Activated CD4-positive, alpha-beta T cell treated with anti-CD3 and anti-CD28 coated beads, Interleukin-2, amount 10 ng/mL, durations not matched to agents 7 days and 5 days (primary cell): ENCODE data around the gene ABCG1. TPM values are rescaled to one million over a fixed set of nuclear protein-coding genes. Genes with fewer than 3 reads are reported as not detected.

Experiments used
- CTCF ChIA-PET: fragments of 350-600 bp; sonication (Branson Sonifier 250); formaldehyde crosslinking; loops from one replicate; lab custom pipeline; 2021; ENCODE audit warnings: antibody characterized with exemption; lab: Charles Lee
- POLR2A ChIA-PET: fragments of 350-600 bp; sonication (Branson Sonifier 250); formaldehyde crosslinking; loops from one replicate; lab custom pipeline; 2021; ENCODE audit warnings: antibody characterized with exemption; lab: Charles Lee
- DNase-seq: peaks from one replicate; pipeline ENCODE4 v3.0.0-alpha.2; 2020
- H3K27ac Mint-ChIP-seq: one replicate; pipeline ENCODE4 v1.8.0; 2021; ENCODE audit warnings: mild to moderate bottlenecking, moderate library complexity, mixed read lengths
- H3K27me3 Mint-ChIP-seq: one replicate; pipeline ENCODE4 v1.8.0; 2021; ENCODE audit warnings: mixed read lengths
- H3K36me3 Mint-ChIP-seq: one replicate; pipeline ENCODE4 v1.8.0; 2021; ENCODE audit warnings: low read depth, mixed read lengths
- H3K4me1 Mint-ChIP-seq: one replicate; pipeline ENCODE4 v1.8.0; 2021; ENCODE audit warnings: mixed read lengths
- H3K4me3 Mint-ChIP-seq: one replicate; pipeline ENCODE4 v1.8.0; 2021; ENCODE audit warnings: mild to moderate bottlenecking, moderate library complexity, mixed read lengths
- H3K9me3 Mint-ChIP-seq: one replicate; pipeline ENCODE4 v1.8.0; 2021; ENCODE audit warnings: mixed read lengths
- total RNA-seq, 2 experiments: library from RNA; stranded (reverse); gene quantifications; one replicate each; pipeline ENCODE4 v1.2.3, GENCODE V29; 2021

Gene ABCG1
- total RNA-seq, 2 experiments from 2014 or later: 10.2 to 12.3 TPM

DNA sequence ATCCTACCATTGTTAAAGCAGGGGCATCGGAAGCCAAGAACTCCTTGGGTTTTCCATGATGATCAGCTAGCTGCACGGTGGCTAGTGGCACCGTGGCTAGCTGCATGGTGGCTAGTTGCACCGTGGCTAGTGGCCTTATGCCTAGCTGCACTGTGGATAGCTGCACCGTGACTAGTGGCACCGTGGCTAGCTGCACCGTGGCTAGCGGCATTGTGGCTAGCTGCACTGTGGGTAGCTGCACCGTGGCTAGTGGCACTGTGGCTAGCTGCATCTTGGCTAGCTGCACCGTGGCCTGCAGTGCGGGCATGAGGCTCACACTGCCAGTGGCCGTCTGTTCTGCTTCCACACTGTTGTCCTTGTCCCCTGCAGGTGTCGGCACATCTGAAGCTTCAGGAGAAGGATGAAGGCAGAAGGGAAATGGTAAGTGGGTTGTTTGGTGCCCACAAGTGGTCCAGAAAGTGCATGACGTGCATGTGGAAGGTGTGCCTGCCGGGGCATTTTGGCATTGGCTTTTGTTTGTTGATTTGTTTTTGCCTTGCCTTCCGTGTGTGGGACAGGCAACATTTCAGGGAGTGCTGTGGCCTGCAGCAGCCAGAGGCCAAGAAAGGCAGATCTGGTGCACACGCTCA lies 57.7 kb downstream of the ABCG1 start:
- Mint-ChIP-seq H3K4me1 (no peaks in the 10 kb centered on the region), H3K27me3 (no peaks in the 10 kb centered on the region)
- CTCF ChIA-PET: interaction anchor here (1.5 kb wide), 1 partner anchor 24 kb away, joined by 3 read pairs; no protein-coding TSS in a partner anchor

DNA sequence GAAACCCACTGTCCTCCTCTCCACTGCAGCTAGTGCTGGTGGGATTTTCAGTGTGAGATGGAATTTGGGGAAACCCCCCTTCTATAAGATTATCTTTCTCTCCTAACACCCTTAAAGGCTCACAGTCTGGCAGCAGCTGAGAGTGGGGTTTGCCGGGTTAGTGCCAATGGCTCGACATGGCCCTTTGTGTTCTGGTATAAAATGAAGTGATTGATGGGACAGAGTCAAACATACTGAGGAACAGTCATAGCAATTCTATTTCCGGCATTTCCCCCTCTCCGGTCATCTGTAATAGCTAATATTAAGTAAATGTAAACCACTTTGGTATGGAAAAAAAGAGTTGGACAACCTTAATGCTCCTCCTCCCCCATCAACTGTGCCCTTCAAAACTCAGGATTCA lies 58.7 kb downstream of the ABCG1 start:
- Mint-ChIP-seq H3K36me3 (no peaks in the 10 kb centered on the region), H3K27me3 (no peaks in the 10 kb centered on the region), H3K4me1 (no peaks in the 10 kb centered on the region), H3K27ac (no peak overlapping the region), H3K4me3 (no peak overlapping the region), H3K9me3 (no peaks in the 10 kb centered on the region)
- no peak for DNase-seq
- ChIA-PET CTCF (no interaction called here), POLR2A (no interaction called here)

More for the DNA sequence above, 57.7 kb downstream of the ABCG1 start:
- POLR2A ChIA-PET: no interaction called here
- H3K27ac Mint-ChIP-seq: no peak overlapping the region
- no peaks in the 10 kb centered on the region for H3K9me3 Mint-ChIP-seq
- no peak for DNase-seq
- no peak overlapping the region for H3K4me3 Mint-ChIP-seq
- H3K36me3 Mint-ChIP-seq: no peaks in the 10 kb centered on the region

DNA sequence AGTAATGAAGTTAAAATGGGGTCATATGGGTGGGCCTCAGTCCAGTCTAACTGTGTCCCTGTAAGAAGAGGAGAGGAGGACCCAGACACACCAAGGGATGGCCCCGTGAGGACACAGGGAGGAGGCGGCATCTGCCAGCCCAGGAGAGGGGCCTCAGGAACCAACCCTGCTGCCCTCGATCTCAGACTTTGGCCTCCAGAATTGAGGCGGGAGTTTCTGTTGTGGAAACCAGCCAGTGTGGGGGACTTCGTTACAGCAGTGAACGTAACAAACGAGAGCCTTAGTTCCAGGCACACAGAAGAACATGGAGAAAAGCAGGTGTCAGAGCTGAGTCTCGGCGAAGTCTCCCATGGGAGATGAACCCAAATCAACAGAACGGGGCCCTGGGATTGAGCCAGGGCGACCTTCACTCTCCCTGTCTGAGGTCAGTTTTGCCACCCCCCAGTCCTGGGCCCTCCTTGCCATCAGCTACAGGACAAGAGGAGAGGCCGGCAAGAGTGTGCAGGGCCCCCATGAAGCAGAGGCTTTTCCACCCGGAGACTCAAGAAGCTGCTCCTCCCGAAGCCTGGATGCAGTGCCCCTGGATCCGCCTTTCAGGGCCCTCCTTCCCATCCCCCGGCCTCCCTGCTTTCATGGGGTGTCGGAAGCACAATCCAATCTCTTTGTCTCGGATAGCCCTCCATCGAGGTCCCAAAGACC lies 59.7 kb downstream of the ABCG1 start:
- Mint-ChIP-seq H3K36me3 (no peaks in the 10 kb centered on the region), H3K4me1 (no peaks in the 10 kb centered on the region), H3K27ac (no peak overlapping the region), H3K27me3 (no peaks in the 10 kb centered on the region), H3K4me3 (no peak overlapping the region), H3K9me3 (no peaks in the 10 kb centered on the region)
- no peak for DNase-seq
- CTCF ChIA-PET: interaction anchor here (0.8 to 2.9 kb wide), 2 partner anchors 9 to 131 kb away, joined by 3 to 13 read pairs; no protein-coding TSS in a partner anchor
- POLR2A ChIA-PET: no interaction called here

DNA sequence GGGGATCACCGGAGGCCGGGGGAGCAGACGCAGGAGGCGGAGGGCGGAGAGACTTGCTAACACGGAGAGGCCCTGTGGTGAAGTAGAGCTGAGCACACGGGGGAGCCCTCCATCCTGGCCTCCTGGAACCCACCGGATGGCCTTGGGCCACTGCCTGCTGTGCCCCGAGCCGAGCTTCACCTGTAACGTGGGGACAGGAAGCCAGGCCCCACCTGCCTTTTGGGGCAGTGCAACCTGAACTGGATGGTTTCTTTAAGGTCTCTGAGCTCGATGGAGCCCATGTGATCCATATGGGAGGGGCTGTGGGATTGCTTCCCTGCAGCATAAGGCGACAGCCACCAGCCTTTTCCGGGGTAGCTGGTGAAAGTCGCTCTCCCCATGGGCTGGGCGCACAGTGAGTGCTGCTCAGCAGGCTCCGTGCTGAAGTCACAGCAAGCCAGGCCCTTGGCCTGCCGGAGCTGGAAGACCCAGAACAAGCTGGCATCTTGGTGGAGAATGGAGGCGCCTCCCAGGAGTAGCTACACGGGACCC lies 60.5 kb downstream of the ABCG1 start:
- CTCF ChIA-PET: interaction anchor here (0.7 to 2.9 kb wide), 6 partner anchors 10 to 247 kb away, joined by 3 to 13 read pairs (median 3); no protein-coding TSS in a partner anchor
- no peak overlapping the region for H3K27ac Mint-ChIP-seq
- POLR2A ChIA-PET: no interaction called here

DNA sequence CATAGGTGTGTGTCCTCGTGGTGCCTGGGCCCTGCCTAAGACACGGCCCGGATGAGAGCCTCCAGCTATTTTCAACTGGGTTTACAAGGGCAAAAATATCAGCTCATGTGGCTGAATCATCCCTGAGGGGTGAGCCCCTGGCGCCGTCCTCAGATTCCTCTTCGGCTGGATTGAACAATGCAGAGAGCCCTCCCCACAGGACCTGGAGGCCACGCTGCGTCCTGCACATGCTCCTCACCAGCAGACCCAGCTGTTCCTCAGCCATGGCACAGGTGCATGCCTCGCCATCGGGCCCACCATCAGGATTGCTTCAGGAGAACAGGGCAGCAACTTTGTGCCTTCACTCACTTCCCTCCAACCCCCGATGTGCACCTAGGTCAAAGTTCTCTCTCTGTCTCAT lies 60.9 kb downstream of the ABCG1 start:
- no peaks in the 10 kb centered on the region for H3K9me3 Mint-ChIP-seq
- H3K27me3 Mint-ChIP-seq: no peaks in the 10 kb centered on the region
- ChIA-PET CTCF (interaction anchor here (0.8 to 2.9 kb wide), 4 partner anchors 10 to 134 kb away, joined by 3 to 13 read pairs (median 5); no protein-coding TSS in a partner anchor), POLR2A (no interaction called here)
- H3K36me3 Mint-ChIP-seq: no peaks in the 10 kb centered on the region
- DNase-seq: no peak
- no peak overlapping the region for H3K27ac Mint-ChIP-seq
- no peak overlapping the region for H3K4me3 Mint-ChIP-seq
- no peaks in the 10 kb centered on the region for H3K4me1 Mint-ChIP-seq

More for the DNA sequence above, 60.5 kb downstream of the ABCG1 start:
- Mint-ChIP-seq H3K4me1 (no peaks in the 10 kb centered on the region), H3K36me3 (no peaks in the 10 kb centered on the region), H3K9me3 (no peaks in the 10 kb centered on the region), H3K27me3 (no peaks in the 10 kb centered on the region), H3K4me3 (no peak overlapping the region)
- DNase-seq: no peak

DNA sequence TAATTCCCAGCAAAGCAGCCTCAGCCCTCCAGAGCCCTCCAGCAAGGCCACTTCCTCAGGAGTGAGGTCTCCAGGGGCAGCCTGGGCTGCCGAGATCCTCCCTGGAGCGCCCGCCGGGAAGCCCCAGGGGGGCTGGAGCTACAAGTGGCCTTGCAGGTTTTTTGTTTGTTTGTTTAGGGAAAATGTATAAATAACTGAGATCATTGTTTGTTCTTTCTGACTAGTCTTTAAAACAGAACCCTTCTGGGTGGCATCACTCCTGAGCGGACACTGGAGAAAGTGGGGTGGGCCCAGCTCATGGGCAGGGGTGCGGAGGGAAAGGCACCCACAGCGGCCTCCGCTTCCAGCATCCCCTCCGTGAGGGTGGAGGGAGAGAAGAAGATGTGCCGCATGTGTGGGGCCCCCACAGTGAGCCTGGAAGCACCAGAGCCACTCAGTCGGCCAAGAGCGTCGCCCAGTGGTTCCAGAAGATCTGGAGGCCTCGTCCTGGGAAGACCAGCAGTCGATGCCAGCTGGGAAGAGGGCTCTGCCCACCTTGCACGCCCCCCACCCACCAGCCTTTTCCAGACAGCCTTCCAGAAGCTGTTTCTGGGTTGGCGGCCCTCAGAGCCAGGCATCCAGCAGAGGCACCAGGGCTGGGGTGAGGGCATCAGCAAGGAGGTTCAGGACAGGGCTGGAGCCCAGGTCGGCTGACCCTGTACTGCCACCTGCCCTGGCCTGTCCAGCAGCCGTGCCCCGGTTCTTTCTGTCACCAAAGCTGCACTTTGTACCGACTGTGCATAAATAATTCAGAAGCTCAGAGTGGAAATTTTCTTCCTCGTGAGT lies 61.6 kb downstream of the ABCG1 start:
- DNase-seq: no peak
- POLR2A ChIA-PET: no interaction called here
- Mint-ChIP-seq H3K4me3 (no peak overlapping the region), H3K36me3 (no peaks in the 10 kb centered on the region), H3K27me3 (no peaks in the 10 kb centered on the region), H3K9me3 (no peaks in the 10 kb centered on the region), H3K27ac (no peak overlapping the region), H3K4me1 (no peaks in the 10 kb centered on the region)
- CTCF ChIA-PET: interaction anchor here (1.6 to 2.9 kb wide), 3 partner anchors 11 to 135 kb away, joined by 3 to 13 read pairs (median 7); no protein-coding TSS in a partner anchor

DNA sequence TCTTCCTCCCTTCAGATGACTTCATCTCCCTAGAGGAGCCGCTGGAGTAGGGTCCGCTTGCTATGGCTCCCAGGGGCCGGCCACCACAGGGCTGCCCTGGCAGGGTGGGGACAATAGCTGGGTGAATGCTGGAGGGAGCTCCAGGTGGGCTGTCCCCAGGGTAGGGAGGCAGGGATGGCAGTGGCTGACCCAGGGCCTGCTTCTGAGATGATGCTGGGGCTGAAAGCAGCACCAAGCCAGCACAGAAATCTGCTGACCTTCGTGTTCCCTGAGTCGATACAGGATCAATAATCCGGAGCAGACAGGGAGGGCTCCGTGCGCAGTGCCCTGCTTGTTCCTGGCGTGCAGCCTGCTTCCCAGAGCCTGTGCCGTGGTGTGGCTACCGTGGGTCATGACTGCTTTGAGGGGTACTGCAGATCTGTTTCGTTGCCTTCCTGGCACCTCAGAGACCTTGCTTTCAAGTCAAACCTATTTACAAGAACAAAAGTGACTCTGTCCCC lies 62.3 kb downstream of the ABCG1 start:
- Mint-ChIP-seq H3K4me3 (no peak overlapping the region), H3K4me1 (no peaks in the 10 kb centered on the region), H3K27ac (no peak overlapping the region), H3K36me3 (no peaks in the 10 kb centered on the region), H3K9me3 (no peaks in the 10 kb centered on the region), H3K27me3 (no peaks in the 10 kb centered on the region)
- ChIA-PET POLR2A (no interaction called here), CTCF (interaction anchor here (1.4 to 2.9 kb wide), 2 partner anchors 12 to 22 kb away, joined by 4 to 13 read pairs; no protein-coding TSS in a partner anchor)
- no peak for DNase-seq

DNA sequence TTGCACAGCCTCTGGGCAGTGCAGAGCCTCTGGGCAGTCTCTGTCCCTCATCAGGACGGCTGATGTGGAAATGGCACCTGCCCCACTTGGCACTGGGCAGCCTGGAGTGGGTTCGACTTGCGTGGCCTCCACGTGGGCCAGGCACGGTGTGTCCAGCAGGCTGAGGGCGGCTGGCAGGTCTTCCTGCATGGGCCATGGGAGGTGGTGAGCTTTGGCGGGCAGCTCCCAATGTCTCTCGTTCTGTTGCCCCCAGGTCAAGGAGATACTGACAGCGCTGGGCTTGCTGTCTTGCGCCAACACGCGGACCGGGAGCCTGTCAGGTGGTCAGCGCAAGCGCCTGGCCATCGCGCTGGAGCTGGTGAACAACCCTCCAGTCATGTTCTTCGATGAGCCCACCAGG lies 63.1 kb downstream of the ABCG1 start:
- ChIA-PET CTCF (interaction anchor here (1.4 kb wide), 2 partner anchors 23 to 137 kb away, joined by 3 to 4 read pairs; no protein-coding TSS in a partner anchor), POLR2A (no interaction called here)
- H3K27ac Mint-ChIP-seq: no peak overlapping the region
- no peaks in the 10 kb centered on the region for H3K27me3 Mint-ChIP-seq
- no peaks in the 10 kb centered on the region for H3K4me1 Mint-ChIP-seq
- no peaks in the 10 kb centered on the region for H3K9me3 Mint-ChIP-seq
- no peaks in the 10 kb centered on the region for H3K36me3 Mint-ChIP-seq
- no peak for DNase-seq
- no peak overlapping the region for H3K4me3 Mint-ChIP-seq

DNA sequence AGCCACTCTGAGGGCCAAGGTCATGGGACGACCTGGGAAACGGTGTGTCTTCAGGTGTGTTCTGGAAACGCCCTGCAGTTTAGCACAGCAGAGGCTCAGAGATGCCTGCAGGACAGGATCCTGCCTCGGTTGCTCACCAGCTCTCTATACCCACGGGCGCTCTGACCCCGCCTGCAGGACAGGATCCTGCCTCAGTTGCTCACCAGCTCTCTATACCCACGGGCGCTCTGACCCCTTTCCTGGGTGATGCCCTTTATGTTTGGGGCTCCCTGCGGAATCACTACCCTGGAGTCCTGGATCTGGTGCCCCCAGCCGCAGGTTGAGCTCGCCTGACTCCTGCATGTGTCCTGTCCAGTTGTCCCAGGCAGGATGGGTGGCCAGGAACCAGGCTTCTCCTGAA lies 63.8 kb downstream of the ABCG1 start:
- Mint-ChIP-seq H3K4me3 (no peak overlapping the region), H3K27ac (no peak overlapping the region)
- CTCF ChIA-PET: interaction anchor here (1.4 kb wide), 1 partner anchor 137 kb away, joined by 3 read pairs; no protein-coding TSS in a partner anchor

DNA sequence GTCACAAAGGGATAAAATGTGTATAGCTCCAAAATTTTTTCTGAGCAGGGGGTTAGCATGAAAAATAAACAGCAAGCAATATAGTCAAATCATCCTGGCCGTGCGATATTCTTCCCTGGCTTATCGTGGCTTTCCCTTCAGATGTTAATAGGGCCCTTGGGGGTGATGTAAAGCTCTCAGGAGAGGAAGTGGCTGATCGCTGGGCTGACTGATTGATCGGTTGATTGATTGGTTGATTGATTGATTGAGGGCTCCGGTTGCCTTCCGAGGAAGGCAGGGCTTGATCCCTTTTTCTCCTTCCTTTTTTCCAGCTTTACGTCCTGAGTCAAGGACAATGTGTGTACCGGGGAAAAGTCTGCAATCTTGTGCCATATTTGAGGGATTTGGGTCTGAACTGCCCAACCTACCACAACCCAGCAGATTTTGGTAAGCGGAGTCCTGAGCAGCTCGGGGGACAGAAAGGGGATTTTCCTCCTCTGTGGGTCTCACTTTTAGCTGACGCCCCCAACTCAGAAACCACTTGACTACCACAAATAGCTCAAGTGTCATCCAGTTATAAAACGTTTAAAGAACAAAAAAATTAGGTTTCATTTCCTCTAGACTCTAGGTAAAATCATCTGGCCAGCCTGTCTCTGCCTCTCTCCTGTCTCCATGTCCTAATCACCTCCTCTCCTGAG lies 66.8 kb downstream of the ABCG1 start:
- Mint-ChIP-seq H3K27ac (no peak overlapping the region), H3K36me3 (peaks cover 9% of the 10 kb centered on the region), H3K4me1 (no peaks in the 10 kb centered on the region), H3K4me3 (no peak overlapping the region), H3K27me3 (no peaks in the 10 kb centered on the region), H3K9me3 (no peaks in the 10 kb centered on the region)
- POLR2A ChIA-PET: no interaction called here
- CTCF ChIA-PET: interaction anchor here (1.5 kb wide), 1 partner anchor 17 kb away, joined by 4 read pairs; no protein-coding TSS in a partner anchor
- no peak for DNase-seq

More for the DNA sequence above, 63.8 kb downstream of the ABCG1 start:
- H3K9me3 Mint-ChIP-seq: no peaks in the 10 kb centered on the region
- no peaks in the 10 kb centered on the region for H3K4me1 Mint-ChIP-seq
- no peak for DNase-seq
- H3K27me3 Mint-ChIP-seq: no peaks in the 10 kb centered on the region
- H3K36me3 Mint-ChIP-seq: no peaks in the 10 kb centered on the region
- POLR2A ChIA-PET: no interaction called here

DNA sequence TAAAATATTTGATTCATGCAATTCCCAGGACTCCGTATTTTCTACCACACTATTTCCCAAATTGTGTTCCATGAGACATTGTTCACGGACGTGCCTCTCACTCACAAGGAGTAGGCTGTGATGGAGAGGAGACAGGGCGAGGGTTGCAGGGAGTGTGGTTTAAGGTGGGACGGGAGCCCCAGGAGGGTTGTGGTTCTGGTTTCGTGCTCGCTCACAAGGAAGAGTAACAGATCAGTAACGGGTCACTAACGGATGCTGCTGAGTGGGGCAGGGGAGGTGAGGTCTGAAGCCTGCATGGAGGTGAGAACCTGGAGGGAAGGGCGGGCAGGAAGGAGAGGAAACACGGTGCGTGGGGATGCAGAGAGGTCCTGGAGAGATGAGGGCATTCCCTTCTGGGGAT lies 67.5 kb downstream of the ABCG1 start:
- no peaks in the 10 kb centered on the region for H3K27me3 Mint-ChIP-seq
- DNase-seq: no peak
- ChIA-PET POLR2A (no interaction called here), CTCF (interaction anchor here (0.6 to 1.1 kb wide), 2 partner anchors 66 to 460 kb away, joined by 3 read pairs; no protein-coding TSS in a partner anchor)
- H3K36me3 Mint-ChIP-seq: peaks cover 9% of the 10 kb centered on the region
- H3K9me3 Mint-ChIP-seq: no peaks in the 10 kb centered on the region
- no peak overlapping the region for H3K4me3 Mint-ChIP-seq
- no peaks in the 10 kb centered on the region for H3K4me1 Mint-ChIP-seq
- H3K27ac Mint-ChIP-seq: no peak overlapping the region
